Measurements from ENCODE around the gene AMIGO3.
"Not testable (repeated sequence)": the region's sequence is repeated elsewhere in the genome, so short reads cannot be mapped to it uniquely, and the experiment has no call there.

AMIGO3 gene

GRCh38 chr3:49686769-49687423, 32.6 kb downstream of the AMIGO3 start:
- DNase-seq: peak; percentile 32 to 40

- DNase-seq: peak; percentile 32 to 43
These were observed 33.1 kb downstream of the AMIGO3 start for GRCh38 chr3:49686346-49686745.

GRCh38 chr3:49685846-49686245, 33.6 kb downstream of the AMIGO3 start:
- DNase-seq: not testable (repeated sequence)

GRCh38 chr3:49685103-49685502, 34.4 kb downstream of the AMIGO3 start:
- DNase-seq: not testable (repeated sequence)

GRCh38 chr3:49684453-49684852, 35.0 kb downstream of the AMIGO3 start:
- not testable (repeated sequence) for DNase-seq

- DNase-seq: no peak
These were observed 36.3 kb downstream of the AMIGO3 start for GRCh38 chr3:49683162-49683561.

GRCh38 chr3:49681543-49681942, 37.9 kb downstream of the AMIGO3 start:
- no peak for DNase-seq

GRCh38 chr3:49681232-49681522, 38.3 kb downstream of the AMIGO3 start:
- DNase-seq: no peak

- no peak for DNase-seq
These were observed 38.8 kb downstream of the AMIGO3 start for GRCh38 chr3:49680493-49681231.

GRCh38 chr3:49675912-49676311, 43.6 kb downstream of the AMIGO3 start:
- no peak for DNase-seq

- peak in 1 of 2 donors; percentile 39 for DNase-seq
These were observed 44.9 kb downstream of the AMIGO3 start for GRCh38 chr3:49674497-49674983.

- peak; percentile 96 to 98 for DNase-seq
These were observed 45.6 kb downstream of the AMIGO3 start, which contains the start of gene APEH for GRCh38 chr3:49673715-49674496. Gene APEH (plus strand): TSS chr3:49674351. CDS start chr3:49674402, 51 bp downstream.

- DNase-seq: peak in 1 of 2 donors; percentile 8
These were observed 46.3 kb downstream of the AMIGO3 start for GRCh38 chr3:49673121-49673714.

GRCh38 chr3:49671291-49672288, 47.9 kb downstream of the AMIGO3 start:
- DNase-seq: peak; percentile 69 to 72

- no peak for DNase-seq
These were observed 48.6 kb downstream of the AMIGO3 start for GRCh38 chr3:49670940-49671290.

GRCh38 chr3:49669352-49669751, 50.1 kb downstream of the AMIGO3 start:
- no peak for DNase-seq

GRCh38 chr3:49668861-49669260, 50.6 kb downstream of the AMIGO3 start:
- no peak for DNase-seq

- no peak for DNase-seq
These were observed 51.1 kb downstream of the AMIGO3 start for GRCh38 chr3:49668414-49668797.

- DNase-seq: no peak
These were observed 51.6 kb downstream of the AMIGO3 start for GRCh38 chr3:49667701-49668413.
